Measurements from ENCODE around the gene DDX49.
"Not testable (repeated sequence)": the region's sequence is repeated elsewhere in the genome, so short reads cannot be mapped to it uniquely, and the experiment has no call there.

Gene DDX49

GRCh38 chr19:18940769-18941627 lies 21.5 kb downstream of the DDX49 start, which contains the start of gene HOMER3:
HOMER3 (minus strand) TSS chr19:18941217; CDS start chr19:18938982, 2,235 bp downstream.
- H3K9me3 Mint-ChIP-seq (ENCODE audit: low read depth): no peaks in the 10 kb centered on the region
- peaks cover 10% of the 10 kb centered on the region for H3K27me3 Mint-ChIP-seq
- H3K27ac Mint-ChIP-seq: peak within 1 kb of the TSS; percentile 34
- peaks cover 7% of the 10 kb centered on the region for H3K4me1 Mint-ChIP-seq (ENCODE audit: low read depth)
- peak within 1 kb of the TSS; percentile 67 for H3K4me3 Mint-ChIP-seq
- H3K36me3 Mint-ChIP-seq: no peaks in the 10 kb centered on the region

GRCh38 chr19:18941628-18942354 lies 22.3 kb downstream of the DDX49 start:
- Mint-ChIP-seq H3K27ac (peak overlapping the region; percentile 34), H3K27me3 (peaks cover 10% of the 10 kb centered on the region), H3K4me1 (ENCODE audit: low read depth) (peaks cover 7% of the 10 kb centered on the region), H3K4me3 (peak overlapping the region; percentile 51), H3K36me3 (no peaks in the 10 kb centered on the region), H3K9me3 (ENCODE audit: low read depth) (no peaks in the 10 kb centered on the region)

- H3K27ac Mint-ChIP-seq: no peak overlapping the region
- peak overlapping the region; percentile 11 for H3K4me3 Mint-ChIP-seq
- no peaks in the 10 kb centered on the region for H3K9me3 Mint-ChIP-seq (ENCODE audit: low read depth)
- peaks cover 7% of the 10 kb centered on the region for H3K4me1 Mint-ChIP-seq (ENCODE audit: low read depth)
- H3K27me3 Mint-ChIP-seq: peaks cover 8% of the 10 kb centered on the region
- no peaks in the 10 kb centered on the region for H3K36me3 Mint-ChIP-seq
Observed at GRCh38 chr19:18942692-18943091, 23.2 kb downstream of the DDX49 start.

- Mint-ChIP-seq H3K27ac (no peak overlapping the region), H3K27me3 (peaks cover 7% of the 10 kb centered on the region)
Observed at GRCh38 chr19:18943465-18943864, 23.9 kb downstream of the DDX49 start.

GRCh38 chr19:18945297-18945696 lies 25.8 kb downstream of the DDX49 start:
- Mint-ChIP-seq H3K27ac (no peak overlapping the region), H3K4me3 (no peak overlapping the region), H3K4me1 (ENCODE audit: low read depth) (peaks cover 6% of the 10 kb centered on the region), H3K36me3 (no peaks in the 10 kb centered on the region), H3K27me3 (peaks cover 4% of the 10 kb centered on the region), H3K9me3 (ENCODE audit: low read depth) (no peaks in the 10 kb centered on the region)

More at GRCh38 chr19:18943465-18943864, 23.9 kb downstream of the DDX49 start:
- H3K4me1 Mint-ChIP-seq (ENCODE audit: low read depth): peaks cover 7% of the 10 kb centered on the region
- no peak overlapping the region for H3K4me3 Mint-ChIP-seq
- no peaks in the 10 kb centered on the region for H3K36me3 Mint-ChIP-seq
- no peaks in the 10 kb centered on the region for H3K9me3 Mint-ChIP-seq (ENCODE audit: low read depth)

- H3K27ac Mint-ChIP-seq: no peak overlapping the region
- no peak overlapping the region for H3K4me3 Mint-ChIP-seq
Observed at GRCh38 chr19:18946335-18946734, 26.8 kb downstream of the DDX49 start.

GRCh38 chr19:18946918-18947317 lies 27.4 kb downstream of the DDX49 start:
- Mint-ChIP-seq H3K36me3 (no peaks in the 10 kb centered on the region), H3K9me3 (ENCODE audit: low read depth) (no peaks in the 10 kb centered on the region), H3K27me3 (peaks cover 3% of the 10 kb centered on the region), H3K4me3 (no peak overlapping the region), H3K4me1 (ENCODE audit: low read depth) (no peaks in the 10 kb centered on the region), H3K27ac (no peak overlapping the region)

More at GRCh38 chr19:18946335-18946734, 26.8 kb downstream of the DDX49 start:
- Mint-ChIP-seq H3K27me3 (peaks cover 4% of the 10 kb centered on the region), H3K9me3 (ENCODE audit: low read depth) (no peaks in the 10 kb centered on the region), H3K36me3 (no peaks in the 10 kb centered on the region), H3K4me1 (ENCODE audit: low read depth) (peaks cover 3% of the 10 kb centered on the region)

GRCh38 chr19:18948075-18948975 lies 28.8 kb downstream of the DDX49 start:
- no peak overlapping the region for H3K4me3 Mint-ChIP-seq
- H3K9me3 Mint-ChIP-seq (ENCODE audit: low read depth): no peaks in the 10 kb centered on the region
- H3K4me1 Mint-ChIP-seq (ENCODE audit: low read depth): no peaks in the 10 kb centered on the region
- no peaks in the 10 kb centered on the region for H3K27me3 Mint-ChIP-seq
- no peak overlapping the region for H3K27ac Mint-ChIP-seq
- no peaks in the 10 kb centered on the region for H3K36me3 Mint-ChIP-seq

- Mint-ChIP-seq H3K4me1 (ENCODE audit: low read depth) (no peaks in the 10 kb centered on the region), H3K27me3 (no peaks in the 10 kb centered on the region), H3K36me3 (no peaks in the 10 kb centered on the region), H3K4me3 (no peak overlapping the region), H3K9me3 (ENCODE audit: low read depth) (no peaks in the 10 kb centered on the region), H3K27ac (no peak overlapping the region)
Observed at GRCh38 chr19:18948976-18949356, 29.5 kb downstream of the DDX49 start.

- Mint-ChIP-seq H3K4me1 (ENCODE audit: low read depth) (no peaks in the 10 kb centered on the region), H3K9me3 (ENCODE audit: low read depth) (no peaks in the 10 kb centered on the region), H3K27ac (no peak overlapping the region), H3K4me3 (no peak overlapping the region), H3K36me3 (no peaks in the 10 kb centered on the region), H3K27me3 (no peaks in the 10 kb centered on the region)
Observed at GRCh38 chr19:18949858-18950257, 30.3 kb downstream of the DDX49 start.

GRCh38 chr19:18951721-18952281 lies 32.3 kb downstream of the DDX49 start:
- Mint-ChIP-seq H3K4me1 (ENCODE audit: low read depth) (no peaks in the 10 kb centered on the region), H3K27ac (no peak overlapping the region), H3K4me3 (no peak overlapping the region), H3K27me3 (no peaks in the 10 kb centered on the region), H3K36me3 (no peaks in the 10 kb centered on the region), H3K9me3 (ENCODE audit: low read depth) (no peaks in the 10 kb centered on the region)

GRCh38 chr19:18952364-18953003 lies 33.0 kb downstream of the DDX49 start:
- H3K4me3 Mint-ChIP-seq; H3K4me1 Mint-ChIP-seq (ENCODE audit: low read depth); H3K27ac Mint-ChIP-seq; H3K27me3 Mint-ChIP-seq; H3K9me3 Mint-ChIP-seq (ENCODE audit: low read depth); H3K36me3 Mint-ChIP-seq: not testable (repeated sequence)

GRCh38 chr19:18954094-18954493 lies 34.6 kb downstream of the DDX49 start:
- H3K9me3 Mint-ChIP-seq (ENCODE audit: low read depth): no peaks in the 10 kb centered on the region
- no peaks in the 10 kb centered on the region for H3K36me3 Mint-ChIP-seq
- H3K4me1 Mint-ChIP-seq (ENCODE audit: low read depth): no peaks in the 10 kb centered on the region
- H3K4me3 Mint-ChIP-seq: no peak overlapping the region
- H3K27ac Mint-ChIP-seq: no peak overlapping the region
- no peaks in the 10 kb centered on the region for H3K27me3 Mint-ChIP-seq

GRCh38 chr19:18955042-18955441 lies 35.5 kb downstream of the DDX49 start:
- no peak overlapping the region for H3K4me3 Mint-ChIP-seq
- no peaks in the 10 kb centered on the region for H3K36me3 Mint-ChIP-seq
- H3K27ac Mint-ChIP-seq: no peak overlapping the region
- no peaks in the 10 kb centered on the region for H3K4me1 Mint-ChIP-seq (ENCODE audit: low read depth)
- H3K9me3 Mint-ChIP-seq (ENCODE audit: low read depth): no peaks in the 10 kb centered on the region
- H3K27me3 Mint-ChIP-seq: no peaks in the 10 kb centered on the region
